Measurements from ENCODE around the gene IFNL1. TPM values are rescaled to one million over a fixed set of nuclear protein-coding genes. Genes with fewer than 3 reads are reported as not detected.

The IFNL1 gene
- total RNA-seq, 2 experiments from 2014 or later, result not detected

GRCh38 chr19:39296906-39297305 is 699 bp downstream of the IFNL1 start:
- Mint-ChIP-seq H3K27me3 (peaks cover 9% of the 10 kb centered on the region), H3K9me3 (no peaks in the 10 kb centered on the region), H3K4me1 (ENCODE audit: low read depth) (peaks cover 14% of the 10 kb centered on the region), H3K27ac (no peak overlapping the region), H3K4me3 (no peak overlapping the region), H3K36me3 (ENCODE audit: low read depth) (no peaks in the 10 kb centered on the region)
- no peak for DNase-seq
- CTCF ChIA-PET, result no interaction called here
- Histone ChIP-seq H3K4me3 (ENCODE audit: low read length) (no peak overlapping the region), H3K9me3 (ENCODE audit: control insufficient read depth in 1 of 2, insufficient read depth in 1 of 2, low read length in 2 of 2) (no peaks in the 10 kb centered on the region), H3K4me1 (ENCODE audit: insufficient read depth, low read length) (peaks cover 25% of the 10 kb centered on the region), H3K27ac (ENCODE audit: low read depth in 1 of 2, low read length in 2 of 2) (no peak overlapping the region), H3K27me3 (ENCODE audit: control insufficient read depth in 1 of 2, insufficient read depth in 2 of 2, low read length in 2 of 2) (no peaks in the 10 kb centered on the region), H3K36me3 (ENCODE audit: insufficient read depth, low read length) (no peaks in the 10 kb centered on the region)
- intact Hi-C loops (cut with DNase I, micrococcal nuclease), result no loop called here
- POLR2A ChIA-PET, result interaction anchor here (0.6 kb wide), 1 partner anchor 24 kb away, joined by 3 read pairs; the partner anchor contains the start of gene LRFN1
- no peak for TF ChIP-seq CTCF (IDR thresholded peaks at IDR 0.05)
- ATAC-seq (ENCODE audit: poor library complexity), result no peak

GRCh38 chr19:39297931-39298634 is 1.9 kb downstream of the IFNL1 start:
- Histone ChIP-seq H3K27me3 (ENCODE audit: control insufficient read depth in 1 of 2, insufficient read depth in 2 of 2, low read length in 2 of 2) (no peaks in the 10 kb centered on the region), H3K4me1 (ENCODE audit: insufficient read depth, low read length) (peaks cover 25% of the 10 kb centered on the region), H3K36me3 (ENCODE audit: insufficient read depth, low read length) (no peaks in the 10 kb centered on the region), H3K4me3 (ENCODE audit: low read length) (peak overlapping the region; percentile 24), H3K27ac (ENCODE audit: low read depth in 1 of 2, low read length in 2 of 2) (no peak overlapping the region), H3K9me3 (ENCODE audit: control insufficient read depth in 1 of 2, insufficient read depth in 1 of 2, low read length in 2 of 2) (no peaks in the 10 kb centered on the region)
- TF ChIP-seq CTCF (IDR thresholded peaks at IDR 0.05), result no peak
- H3K36me3 Mint-ChIP-seq (ENCODE audit: low read depth), result no peaks in the 10 kb centered on the region
- no peaks in the 10 kb centered on the region for H3K9me3 Mint-ChIP-seq
- peaks cover 14% of the 10 kb centered on the region for H3K4me1 Mint-ChIP-seq (ENCODE audit: low read depth)
- peak overlapping the region; percentile 4 for H3K4me3 Mint-ChIP-seq
- POLR2A ChIA-PET, result interaction anchor here (1.0 kb wide), 1 partner anchor 13 kb away, joined by 3 read pairs; no protein-coding TSS in a partner anchor
- peak; percentile 89 for ATAC-seq (ENCODE audit: poor library complexity)
- CTCF ChIA-PET, result no interaction called here
- no peak overlapping the region for H3K27ac Mint-ChIP-seq
- DNase-seq, result peak in 13 of 14 experiments; percentile 21 to 89 (median 35)
- H3K27me3 Mint-ChIP-seq, result peaks cover 9% of the 10 kb centered on the region
- intact Hi-C loops (cut with DNase I, micrococcal nuclease), result no loop called here

GRCh38 chr19:39299404-39299803 is 3.2 kb downstream of the IFNL1 start:
- Histone ChIP-seq H3K36me3 (ENCODE audit: insufficient read depth, low read length) (no peaks in the 10 kb centered on the region), H3K27me3 (ENCODE audit: control insufficient read depth in 1 of 2, insufficient read depth in 2 of 2, low read length in 2 of 2) (no peaks in the 10 kb centered on the region), H3K9me3 (ENCODE audit: control insufficient read depth in 1 of 2, insufficient read depth in 1 of 2, low read length in 2 of 2) (no peaks in the 10 kb centered on the region), H3K27ac (ENCODE audit: low read depth in 1 of 2, low read length in 2 of 2) (no peak overlapping the region), H3K4me1 (ENCODE audit: insufficient read depth, low read length) (peaks cover 25% of the 10 kb centered on the region), H3K4me3 (ENCODE audit: low read length) (no peak overlapping the region)
- POLR2A ChIA-PET, result no interaction called here
- peaks cover 14% of the 10 kb centered on the region for H3K4me1 Mint-ChIP-seq (ENCODE audit: low read depth)
- DNase-seq, result peak in 3 of 14 experiments; percentile 54 to 78 (median 61)
- peak; percentile 33 for ATAC-seq (ENCODE audit: poor library complexity)
- no peaks in the 10 kb centered on the region for H3K36me3 Mint-ChIP-seq (ENCODE audit: low read depth)
- no peak for TF ChIP-seq CTCF (IDR thresholded peaks at IDR 0.05)
- intact Hi-C loops (cut with DNase I, micrococcal nuclease), result no loop called here
- CTCF ChIA-PET, result no interaction called here
- no peaks in the 10 kb centered on the region for H3K9me3 Mint-ChIP-seq
- H3K27ac Mint-ChIP-seq, result no peak overlapping the region
- H3K27me3 Mint-ChIP-seq, result peaks cover 1% of the 10 kb centered on the region
- no peak overlapping the region for H3K4me3 Mint-ChIP-seq

All from CD4-positive, alpha-beta T cell (primary cell).